HG02798 (cell line): ENCODE results near the gene COG4.
"Not testable (repeated sequence)": the region's sequence is repeated elsewhere in the genome, so short reads cannot be mapped to it uniquely, and the experiment has no call there.

Experiments used
- ATAC-seq: cut with Tn5 transposase; IDR thresholded peaks from one replicate; pipeline ENCODE4 v1.9.1; 2021; ENCODE audit warnings: mild to moderate bottlenecking; ENCODE audit not compliant: unreplicated experiment, poor library complexity

Gene COG4

DNA sequence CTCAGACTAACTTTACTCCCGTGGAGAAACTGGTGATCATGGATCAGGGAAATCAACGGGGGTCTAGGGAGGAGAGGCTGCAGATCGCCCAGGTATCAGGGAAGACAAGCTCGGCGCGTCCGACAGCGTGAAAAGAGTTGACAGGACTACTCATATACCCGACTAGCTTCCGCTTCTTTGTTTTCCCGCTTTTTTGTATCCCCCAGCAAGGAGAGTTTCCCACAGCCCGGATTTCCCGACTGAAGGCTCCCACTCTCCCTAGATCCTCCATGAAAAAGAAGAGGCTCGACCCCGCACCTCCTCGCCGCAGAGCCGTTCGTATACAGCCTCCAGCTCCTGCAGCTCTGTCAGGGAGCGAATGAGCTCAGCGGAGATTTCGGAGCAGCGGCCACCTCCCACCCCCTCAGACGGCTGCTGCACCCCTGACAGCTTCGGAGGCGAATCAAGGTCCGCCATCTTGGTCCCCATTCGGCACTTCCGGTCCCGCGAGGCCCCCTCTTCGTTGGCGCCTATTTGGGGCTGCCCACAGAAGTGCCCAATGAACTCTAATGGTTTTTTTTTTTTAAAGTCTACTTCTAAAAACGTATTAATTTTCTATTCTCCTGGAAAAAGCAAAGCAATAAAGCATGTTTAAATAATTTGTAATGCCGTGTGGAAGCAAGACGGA lies at the start of gene COG4:
COG4 (minus strand) TSS at position 479 of the 667 bp plus-strand sequence; CDS start at position 468, 11 bp downstream.
- ATAC-seq, result peak; percentile 60

DNA sequence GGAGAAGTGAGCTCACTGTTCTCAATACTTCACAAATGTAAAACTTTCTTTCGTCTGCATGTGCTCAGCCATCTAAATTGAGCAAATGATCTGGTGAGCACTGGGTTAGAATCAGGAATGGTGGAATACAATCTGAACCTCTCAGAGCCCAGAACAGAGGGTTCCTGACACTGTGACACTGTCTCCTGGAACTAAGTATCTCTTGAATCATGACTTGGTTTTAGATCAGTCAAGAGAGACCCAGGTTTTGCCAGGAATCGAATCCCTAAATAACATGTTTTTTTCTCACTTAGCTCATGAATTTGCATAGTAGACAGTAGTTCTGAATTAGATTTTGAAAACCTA lies 49.5 kb upstream of the COG4 start:
- no peak for ATAC-seq

DNA sequence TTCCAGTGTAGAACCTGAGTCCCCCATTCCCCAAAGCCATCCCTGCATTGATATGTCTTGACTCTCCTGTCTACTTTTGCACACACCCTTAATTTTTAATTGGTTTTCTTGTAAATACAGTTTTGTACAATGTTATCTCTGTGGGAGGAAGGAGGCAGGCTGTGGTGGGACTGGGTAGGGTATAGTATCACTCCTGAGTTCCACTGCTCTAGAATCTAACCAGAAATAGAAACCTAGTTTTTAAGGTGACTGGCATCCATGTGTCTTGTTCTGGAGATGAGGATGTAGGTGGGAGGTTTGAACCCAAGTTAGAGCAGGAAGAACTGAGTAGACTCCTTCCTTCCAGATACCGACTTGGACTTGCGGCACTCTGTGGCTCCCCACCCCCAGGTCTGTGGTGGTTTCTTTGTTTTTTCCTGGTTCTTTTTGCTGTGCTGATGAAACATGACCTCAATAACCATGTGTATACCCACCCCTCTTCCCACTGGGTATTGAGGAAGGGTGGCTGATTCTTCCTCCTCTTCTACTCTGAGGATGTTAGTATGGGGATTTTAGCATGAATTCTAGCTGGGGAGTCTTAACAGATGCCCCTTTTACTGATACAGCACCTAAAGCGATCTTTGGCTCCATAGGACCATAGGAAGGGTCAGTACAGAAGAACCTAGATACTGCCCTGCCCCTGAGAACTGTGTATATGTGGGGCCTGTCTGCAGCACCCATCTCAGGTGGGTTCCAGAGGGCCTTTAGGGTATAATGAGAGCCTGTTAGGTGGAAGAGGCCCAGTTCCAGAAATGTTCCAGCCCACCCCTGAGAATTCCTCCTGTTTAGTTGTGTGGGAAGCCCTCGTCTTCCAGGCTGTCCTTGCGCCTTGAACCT lies 48.9 kb upstream of the COG4 start:
- ATAC-seq, result no peak

DNA sequence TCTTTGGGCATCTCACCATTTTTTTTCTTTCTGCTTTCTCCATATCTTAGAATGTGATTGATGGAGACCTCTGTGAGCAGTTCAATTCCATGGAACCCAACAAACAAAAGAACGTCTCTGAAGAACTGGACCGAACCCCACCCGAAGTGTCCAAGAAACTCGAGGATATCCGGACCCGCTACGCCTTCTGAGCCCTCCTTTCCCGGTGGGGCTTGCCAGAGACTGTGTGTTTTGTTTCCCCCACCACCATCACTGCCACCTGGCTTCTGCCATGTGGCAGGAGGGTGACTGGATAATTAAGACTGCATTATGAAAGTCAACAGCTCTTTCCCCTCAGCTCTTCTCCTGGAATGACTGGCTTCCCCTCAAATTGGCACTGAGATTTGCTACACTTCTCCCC lies 48.3 kb upstream of the COG4 start:
- ATAC-seq, result no peak

DNA sequence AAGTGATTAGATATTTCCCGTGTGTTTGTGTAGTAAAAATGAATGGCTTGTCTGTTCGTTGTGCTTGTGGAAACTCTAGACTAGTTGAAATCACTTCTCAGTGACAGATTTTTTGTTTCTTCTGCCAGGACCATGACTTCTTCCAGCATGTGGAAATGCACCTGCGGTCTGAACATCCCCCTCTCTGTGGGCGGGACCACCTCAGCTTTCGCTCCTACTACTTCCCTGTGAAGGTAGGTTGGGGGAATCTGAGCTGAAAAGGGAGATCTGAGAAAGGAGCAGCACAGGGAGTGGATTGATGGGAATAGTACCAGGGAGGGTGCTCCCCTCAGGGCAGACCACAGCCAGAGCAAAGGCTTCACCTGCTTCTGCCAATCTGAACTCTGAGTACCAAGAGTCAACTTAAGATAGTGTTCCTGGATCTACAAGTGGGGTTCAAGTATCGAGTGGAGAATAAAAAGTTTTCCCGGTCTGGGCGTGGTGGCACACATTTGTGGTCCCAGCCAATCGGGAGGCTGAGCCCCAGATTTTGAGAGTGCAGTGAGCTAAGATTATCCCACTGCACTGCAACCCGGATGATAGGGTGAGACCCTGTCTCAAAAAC lies 47.7 kb upstream of the COG4 start:
- no peak for ATAC-seq

DNA sequence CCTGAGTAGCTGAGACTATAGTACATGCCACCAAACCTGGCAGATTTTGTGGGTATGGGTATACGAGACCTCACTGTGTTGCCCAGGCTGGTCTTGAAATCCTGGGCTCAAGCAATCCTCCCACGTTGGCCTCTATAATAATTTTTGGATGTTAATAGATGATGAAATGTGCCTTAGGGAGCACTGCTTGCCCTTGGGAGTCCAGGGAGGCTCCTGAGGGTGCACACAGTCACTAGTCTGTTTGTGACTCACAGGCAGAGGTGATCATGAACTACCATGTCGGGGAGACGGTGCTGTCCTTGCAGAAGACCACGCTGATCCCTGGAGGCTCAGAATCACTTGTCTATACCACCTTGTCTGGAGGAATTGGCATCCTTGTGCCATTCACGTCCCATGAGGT lies 46.4 kb upstream of the COG4 start:
- ATAC-seq, result no peak

DNA sequence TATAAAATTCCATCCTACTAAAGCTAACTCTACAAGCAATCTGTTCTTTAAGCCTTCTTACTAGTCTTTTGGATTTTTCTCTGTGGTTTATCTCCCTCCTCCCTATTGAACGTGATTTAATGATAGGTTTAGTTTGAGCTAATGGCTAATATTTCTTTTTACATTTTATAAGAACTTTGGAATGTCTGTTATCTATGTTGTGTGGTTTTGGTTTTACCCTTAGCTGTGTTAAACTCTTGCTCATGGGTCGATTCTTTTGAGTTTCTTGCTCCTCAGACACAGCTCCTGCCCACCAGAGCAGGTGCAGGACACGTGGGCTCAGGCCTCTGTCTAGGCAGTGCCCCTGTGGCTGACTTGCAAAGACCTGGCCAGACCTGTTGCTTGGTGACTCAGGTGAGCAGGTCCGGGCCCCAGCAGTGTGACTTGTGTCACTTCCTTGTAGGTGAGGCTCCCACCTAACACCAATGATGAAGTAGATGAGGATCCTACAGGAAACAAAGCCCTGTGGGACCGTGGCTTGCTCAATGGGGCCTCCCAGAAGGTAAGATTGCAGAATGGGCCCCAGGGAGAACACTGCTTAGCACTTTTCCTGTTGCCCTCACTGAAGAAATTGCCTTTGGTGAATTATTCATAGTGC lies 45.4 kb upstream of the COG4 start:
- ATAC-seq, result no peak

DNA sequence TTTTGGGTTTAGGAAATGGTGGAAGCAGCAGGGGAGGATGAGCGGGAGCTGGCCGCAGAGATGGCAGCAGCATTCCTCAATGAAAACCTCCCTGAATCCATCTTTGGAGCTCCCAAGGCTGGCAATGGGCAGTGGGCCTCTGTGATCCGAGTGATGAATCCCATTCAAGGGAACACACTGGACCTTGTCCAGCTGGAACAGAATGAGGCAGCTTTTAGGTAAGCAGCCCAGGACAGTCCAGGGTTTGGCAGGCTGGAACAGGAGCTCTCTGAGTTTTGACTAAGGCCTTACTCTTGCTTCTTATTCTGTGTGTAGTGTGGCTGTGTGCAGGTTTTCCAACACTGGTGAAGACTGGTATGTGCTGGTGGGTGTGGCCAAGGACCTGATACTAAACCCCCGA lies 41.7 kb upstream of the COG4 start:
- ATAC-seq, result no peak

DNA sequence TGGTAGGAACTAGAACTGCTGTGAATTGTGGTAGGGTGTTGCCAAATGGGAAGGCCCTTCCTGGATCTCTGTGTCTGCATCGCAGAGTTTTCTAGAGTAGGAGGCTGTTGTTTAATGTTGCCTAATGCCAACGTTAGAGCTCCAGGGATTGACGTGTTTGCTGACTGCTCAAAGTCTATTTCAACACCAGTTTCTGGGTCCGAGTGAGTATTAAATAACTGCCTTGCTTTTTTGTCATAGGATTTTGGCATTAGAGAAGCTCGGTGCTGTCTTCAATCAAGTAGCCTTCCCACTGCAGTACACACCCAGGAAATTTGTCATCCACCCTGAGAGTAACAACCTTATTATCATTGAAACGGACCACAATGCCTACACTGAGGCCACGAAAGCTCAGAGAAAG lies 40.3 kb upstream of the COG4 start:
- no peak for ATAC-seq

DNA sequence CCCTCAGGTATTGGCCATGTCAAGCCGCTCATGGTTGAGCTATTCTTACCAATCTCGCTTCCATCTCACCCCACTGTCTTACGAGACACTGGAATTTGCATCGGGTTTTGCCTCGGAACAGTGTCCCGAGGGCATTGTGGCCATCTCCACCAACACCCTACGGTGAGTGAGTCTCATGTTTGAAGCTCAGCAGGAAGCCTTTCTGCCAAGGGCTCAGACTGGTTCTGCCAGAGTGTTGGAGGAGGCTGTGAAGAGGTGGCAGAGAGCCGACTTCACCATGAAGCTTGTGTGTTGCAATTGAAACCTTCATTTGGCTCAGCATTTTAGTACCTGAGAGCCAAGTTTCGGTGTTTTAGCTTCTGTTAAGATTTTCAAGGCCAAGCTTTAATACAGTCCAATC lies 38.3 kb upstream of the COG4 start:
- no peak for ATAC-seq

DNA sequence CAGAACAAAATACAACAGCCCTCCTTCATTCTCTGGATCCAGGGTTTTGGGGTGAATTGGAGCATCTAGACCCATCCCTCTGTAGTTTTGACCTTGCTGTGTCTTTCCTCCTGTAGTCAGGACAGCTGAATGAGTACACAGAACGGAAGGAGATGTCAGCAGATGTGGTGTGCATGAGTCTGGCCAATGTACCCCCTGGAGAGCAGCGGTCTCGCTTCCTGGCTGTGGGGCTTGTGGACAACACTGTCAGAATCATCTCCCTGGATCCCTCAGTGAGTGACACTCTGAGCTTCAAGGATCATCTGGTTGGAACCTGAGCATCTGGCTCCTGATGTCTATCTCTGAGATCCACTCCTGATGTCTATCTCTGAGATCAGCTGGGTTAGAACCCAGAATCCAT lies 32.7 kb upstream of the COG4 start:
- ATAC-seq, result no peak

DNA sequence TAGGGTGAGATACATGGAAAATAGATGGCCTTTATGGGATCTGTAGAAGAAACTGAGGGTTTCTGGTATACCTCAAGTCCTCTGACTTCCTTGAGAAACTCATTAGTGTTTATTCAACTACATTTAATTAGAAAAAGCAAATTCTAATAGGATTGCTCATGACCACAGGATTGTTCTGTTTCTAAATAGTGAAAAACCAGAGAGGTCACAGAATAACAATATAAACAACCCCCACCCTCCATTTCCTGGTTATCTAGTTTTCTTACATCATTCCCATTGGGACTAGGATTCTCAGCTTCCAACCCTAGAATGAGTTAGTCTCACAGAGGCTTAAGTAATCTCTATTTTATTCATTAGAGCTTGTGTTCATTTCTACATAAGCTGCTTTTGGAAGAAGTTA lies 30.3 kb upstream of the COG4 start:
- no peak for ATAC-seq

DNA sequence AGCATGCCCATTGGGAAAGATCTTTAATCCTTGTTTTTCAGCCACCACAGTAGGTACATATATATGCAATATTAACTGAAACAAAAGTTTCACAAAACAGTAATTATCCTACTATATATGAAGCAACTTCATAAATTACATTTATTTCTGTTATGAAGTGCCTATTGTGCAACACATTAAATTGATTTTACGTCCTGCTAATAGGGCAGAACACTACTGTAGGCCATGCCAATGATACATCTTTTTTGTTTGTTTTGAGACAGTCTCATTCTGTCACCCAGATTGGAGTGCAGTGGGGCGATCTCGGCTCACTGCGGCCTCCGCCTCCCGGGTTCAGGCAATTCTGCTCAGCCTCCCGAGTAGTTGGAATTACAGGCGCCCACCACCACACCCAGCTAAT lies 29.3 kb upstream of the COG4 start:
- ATAC-seq, result no peak

DNA sequence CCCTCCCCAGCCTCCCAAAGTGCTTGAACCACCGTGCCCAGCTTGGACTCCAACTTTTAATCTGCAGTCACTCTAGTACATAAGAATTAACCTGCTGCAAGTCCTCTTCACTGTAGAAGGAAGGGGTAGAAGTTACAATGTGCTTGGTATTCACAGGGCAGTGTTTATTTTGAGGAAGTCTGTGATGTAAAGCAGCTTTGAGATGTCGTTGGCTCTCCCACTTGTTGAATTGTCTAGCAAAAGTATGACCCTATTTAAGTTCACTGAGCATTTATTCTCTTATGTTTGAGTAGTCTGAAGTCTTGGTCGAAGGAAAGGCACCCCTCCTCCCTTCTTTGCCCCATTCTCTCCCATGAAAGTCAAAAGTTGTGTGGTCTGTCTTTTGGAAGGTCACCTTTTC lies 28.4 kb upstream of the COG4 start:
- ATAC-seq, result no peak

DNA sequence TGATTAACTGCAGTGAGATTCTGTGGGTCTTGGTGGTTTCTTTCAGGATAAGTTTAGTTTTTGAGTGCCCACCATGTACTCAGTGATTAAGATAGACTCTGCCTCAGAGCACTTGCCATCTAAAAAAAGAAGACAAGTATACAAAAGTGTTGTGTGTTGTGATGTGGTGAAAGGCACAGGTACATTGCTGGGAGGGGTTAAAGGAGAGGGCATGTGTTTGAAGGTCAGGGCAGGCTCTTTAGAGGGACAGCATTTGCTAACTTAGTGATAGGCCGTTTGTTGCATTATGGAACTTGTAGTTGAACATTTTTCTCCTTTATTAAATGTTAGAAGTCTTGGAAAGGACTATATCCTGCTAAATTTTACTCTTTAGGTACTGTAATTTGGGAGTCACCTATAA lies 26.7 kb upstream of the COG4 start:
- ATAC-seq, result no peak

DNA sequence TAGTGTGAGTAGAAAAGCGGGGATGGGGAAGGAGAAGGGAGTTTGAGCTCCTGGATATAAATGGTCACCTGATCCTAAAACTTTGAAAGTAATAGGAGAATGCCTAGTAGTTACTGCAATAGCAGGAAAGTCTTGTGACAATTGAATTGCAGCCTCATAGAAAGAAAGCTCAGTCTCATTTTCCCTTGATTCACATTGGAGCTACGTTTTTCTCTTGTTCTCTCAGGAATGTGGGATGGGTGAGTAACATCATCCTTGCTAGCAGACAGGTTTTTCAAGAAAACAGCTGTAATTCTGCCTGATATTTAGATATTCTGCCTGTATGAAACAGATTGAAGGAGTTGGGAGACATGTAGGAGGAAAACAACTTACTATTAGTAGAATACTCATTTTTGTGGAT lies 25.6 kb upstream of the COG4 start:
- ATAC-seq, result no peak

DNA sequence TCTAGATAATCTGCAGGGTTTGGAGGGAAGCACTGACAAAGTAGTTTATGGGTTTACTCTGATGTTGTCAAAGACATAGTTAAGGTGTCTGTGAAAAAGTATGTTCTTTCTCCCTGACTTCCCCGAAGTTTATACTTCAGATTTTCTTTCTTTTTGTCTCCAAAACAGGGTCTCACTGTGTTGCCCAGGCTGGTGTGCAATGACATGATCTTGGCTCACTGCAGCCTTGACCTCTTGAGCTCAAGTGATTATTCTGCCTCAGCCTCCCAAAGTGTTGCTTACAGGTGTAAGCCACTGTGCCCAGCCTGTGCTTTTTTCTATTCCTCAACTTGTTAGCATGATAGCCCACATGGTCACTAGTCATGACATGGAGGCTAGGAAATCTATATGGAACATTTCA lies 21.2 kb upstream of the COG4 start:
- ATAC-seq, result no peak

DNA sequence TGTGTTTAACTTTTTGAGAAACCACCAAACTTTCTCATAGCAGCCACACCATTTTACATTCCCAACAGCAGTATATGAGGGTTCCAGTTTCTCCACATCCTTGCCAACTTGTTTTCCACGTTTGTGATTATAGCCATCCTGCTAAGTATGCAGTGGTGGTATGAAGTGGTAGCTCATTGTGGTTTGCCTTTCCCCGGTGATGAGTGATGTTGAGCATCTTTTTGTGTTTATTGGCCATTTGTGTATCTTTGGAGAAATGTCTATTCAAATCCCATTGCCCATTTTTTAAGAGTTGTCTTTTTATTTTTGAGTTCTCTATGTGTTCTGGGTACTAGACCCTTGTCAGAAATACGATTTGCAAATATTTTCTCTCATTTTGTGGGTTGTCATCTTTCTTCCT lies 17.6 kb upstream of the COG4 start:
- no peak for ATAC-seq

DNA sequence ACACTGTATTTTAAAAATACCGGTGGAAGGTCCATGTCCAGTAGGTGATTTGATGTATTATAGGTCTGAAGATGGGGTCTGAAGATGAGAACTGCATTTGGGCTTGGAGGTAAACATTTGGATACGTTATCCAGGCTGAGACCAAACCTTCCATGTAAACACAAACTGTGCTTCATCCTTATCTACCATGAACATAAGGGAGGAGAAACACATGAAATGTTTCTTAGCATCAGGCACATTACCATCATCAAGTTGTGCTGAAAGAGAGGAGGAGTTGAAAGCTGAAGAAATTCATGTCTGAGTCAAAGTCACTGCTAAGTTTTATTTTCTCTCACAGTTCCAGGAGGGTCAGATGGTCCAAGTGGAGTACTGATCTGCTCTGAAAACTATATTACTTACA lies 11.6 kb upstream of the COG4 start:
- no peak for ATAC-seq

DNA sequence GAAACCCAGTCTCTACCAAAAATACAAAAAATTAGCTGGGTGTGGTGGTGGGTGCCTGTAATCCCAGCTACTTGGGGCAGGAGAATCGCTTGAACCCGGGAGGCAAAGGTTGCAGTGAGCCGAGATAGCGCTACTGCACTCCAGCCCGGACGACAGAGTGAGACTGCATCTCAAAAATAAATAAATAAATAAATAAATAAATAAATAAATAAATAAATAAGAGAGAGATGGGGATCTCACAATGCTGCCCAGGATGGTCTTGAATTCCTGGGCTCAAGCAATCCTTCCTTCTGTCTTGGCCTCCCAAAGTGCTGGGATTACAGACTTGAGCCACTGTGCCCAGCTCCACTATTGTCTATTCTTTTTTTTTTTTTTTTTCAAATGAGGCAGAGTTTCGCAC lies 6.6 kb upstream of the COG4 start:
- ATAC-seq, result not testable (repeated sequence)
